Measurements from ENCODE around the gene RAB35. TPM values are rescaled to one million over a fixed set of nuclear protein-coding genes. Genes with fewer than 3 reads are reported as not detected.

The RAB35 gene
- total and polyA plus RNA-seq, 12 donors = 13.5 to 49.5 (median 26.7) TPM

DNA sequence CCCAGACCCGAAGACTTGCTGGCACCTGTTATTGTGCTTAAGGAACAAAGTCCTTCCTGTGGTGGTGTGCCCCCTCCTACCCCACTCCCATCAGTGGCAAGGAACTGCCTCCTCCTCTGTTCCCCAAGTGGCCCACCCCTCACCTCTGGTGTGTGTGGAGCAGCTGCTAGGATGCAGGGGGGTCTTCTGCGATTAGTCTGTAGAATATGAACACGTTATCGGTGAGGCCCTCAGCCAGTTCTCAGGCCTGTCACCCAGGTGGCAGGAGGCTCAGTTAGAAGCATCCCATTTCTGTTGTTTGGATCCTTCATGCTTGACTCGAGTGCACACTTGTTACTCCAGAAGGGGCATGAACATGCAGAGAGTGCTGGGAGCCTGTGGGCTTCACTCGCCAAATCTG lies 39.3 kb downstream of the RAB35 start:
- Histone ChIP-seq H3K27ac (no peak overlapping the region), H3K4me3 (no peak overlapping the region), H3K27me3 (no peaks in the 10 kb centered on the region), H3K9me3 (replicated peaks in 1 of 3) (no peaks in the 10 kb centered on the region), H3K4me1 (replicated peaks in 1 of 2) (no peaks in the 10 kb centered on the region), H3K36me3 (replicated peaks in 1 of 2) (no peaks in the 10 kb centered on the region)
- intact Hi-C loops (cut with DNase I) = no loop called here
- 92 to 98% (median 95%) methylated on average over 6 of the region's 6 CpGs for WGBS, 4 donors
- no peak for DNase-seq
- TF ChIP-seq POLR2A (IDR thresholded peaks at IDR 0.05) = no peak

DNA sequence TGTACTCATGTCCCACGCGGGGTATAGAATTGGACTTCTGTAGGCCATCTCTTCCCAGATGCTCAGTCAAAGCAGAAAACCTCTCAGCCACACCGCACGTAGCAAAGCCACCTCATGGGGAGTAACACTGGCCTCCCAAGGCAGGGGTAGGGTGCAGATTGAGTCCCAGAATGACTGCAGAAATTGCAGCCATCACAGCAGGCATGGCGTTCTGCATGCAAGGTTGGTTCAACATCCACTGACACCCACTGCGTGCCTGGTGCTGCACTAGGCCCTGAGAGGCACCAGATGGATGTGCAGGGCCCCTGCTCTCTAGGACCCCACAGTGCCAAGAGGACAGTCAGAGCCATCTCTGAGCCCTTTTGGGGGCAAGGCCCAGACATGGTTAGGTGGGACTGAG lies 39.9 kb downstream of the RAB35 start:
- Histone ChIP-seq H3K36me3 (replicated peaks in 1 of 2) (no peaks in the 10 kb centered on the region), H3K9me3 (replicated peaks in 1 of 3) (no peaks in the 10 kb centered on the region), H3K4me1 (replicated peaks in 1 of 2) (no peaks in the 10 kb centered on the region), H3K27ac (no peak overlapping the region), H3K27me3 (no peaks in the 10 kb centered on the region), H3K4me3 (no peak overlapping the region)
- intact Hi-C loops (cut with DNase I) = no loop called here
- 87 to 97% (median 93%) methylated on average over 3 to 6 of the region's 6 CpGs for WGBS, 4 donors
- no peak for TF ChIP-seq POLR2A (IDR thresholded peaks at IDR 0.05)
- TF ChIP-seq, protein P1, sequence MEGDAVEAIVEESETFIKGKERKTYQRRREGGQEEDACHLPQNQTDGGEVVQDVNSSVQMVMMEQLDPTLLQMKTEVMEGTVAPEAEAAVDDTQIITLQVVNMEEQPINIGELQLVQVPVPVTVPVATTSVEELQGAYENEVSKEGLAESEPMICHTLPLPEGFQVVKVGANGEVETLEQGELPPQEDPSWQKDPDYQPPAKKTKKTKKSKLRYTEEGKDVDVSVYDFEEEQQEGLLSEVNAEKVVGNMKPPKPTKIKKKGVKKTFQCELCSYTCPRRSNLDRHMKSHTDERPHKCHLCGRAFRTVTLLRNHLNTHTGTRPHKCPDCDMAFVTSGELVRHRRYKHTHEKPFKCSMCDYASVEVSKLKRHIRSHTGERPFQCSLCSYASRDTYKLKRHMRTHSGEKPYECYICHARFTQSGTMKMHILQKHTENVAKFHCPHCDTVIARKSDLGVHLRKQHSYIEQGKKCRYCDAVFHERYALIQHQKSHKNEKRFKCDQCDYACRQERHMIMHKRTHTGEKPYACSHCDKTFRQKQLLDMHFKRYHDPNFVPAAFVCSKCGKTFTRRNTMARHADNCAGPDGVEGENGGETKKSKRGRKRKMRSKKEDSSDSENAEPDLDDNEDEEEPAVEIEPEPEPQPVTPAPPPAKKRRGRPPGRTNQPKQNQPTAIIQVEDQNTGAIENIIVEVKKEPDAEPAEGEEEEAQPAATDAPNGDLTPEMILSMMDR (IDR thresholded peaks at IDR 0.05) = no peak
- peak in 1 of 7 donors; percentile 24 for DNase-seq

DNA sequence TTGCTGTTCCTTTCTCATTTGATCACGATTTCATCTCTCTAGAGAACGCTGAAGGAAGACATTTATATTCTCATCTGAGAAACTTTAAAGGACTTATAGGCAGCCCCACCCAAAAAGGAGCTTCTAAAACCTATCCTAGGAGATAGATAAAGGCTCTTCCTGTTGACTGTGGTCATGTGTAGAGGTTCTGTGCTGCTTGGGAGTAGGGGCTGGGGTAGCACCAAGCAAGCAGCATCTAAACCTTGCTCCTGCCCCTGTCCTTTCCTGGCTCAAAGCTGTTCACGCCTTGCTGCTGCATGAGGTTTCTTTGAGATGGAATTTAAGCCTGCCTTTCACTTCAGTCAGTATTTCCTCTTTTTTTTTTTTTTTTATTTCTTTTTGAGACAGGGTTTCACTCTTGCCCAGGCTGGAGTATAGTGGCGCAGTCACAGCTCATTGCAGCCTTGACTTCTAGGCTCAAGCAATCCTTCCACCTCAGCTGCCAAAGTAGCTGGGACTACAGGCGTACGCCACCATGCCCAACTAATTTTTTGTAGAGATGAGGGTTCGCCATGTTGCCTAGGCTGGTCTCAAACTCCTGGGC lies 41.4 kb downstream of the RAB35 start:
- Histone ChIP-seq H3K9me3 (replicated peaks in 1 of 3) (no peaks in the 10 kb centered on the region), H3K4me3 (no peak overlapping the region), H3K36me3 (replicated peaks in 1 of 2) (no peaks in the 10 kb centered on the region), H3K27ac (no peak overlapping the region), H3K27me3 (no peaks in the 10 kb centered on the region), H3K4me1 (replicated peaks in 1 of 2) (no peaks in the 10 kb centered on the region)
- 83 to 91% (median 86%) methylated on average over 7 of the region's 7 CpGs for WGBS, 4 donors
- peak in 1 of 7 donors; percentile 35 for DNase-seq
- TF ChIP-seq, protein P1 (IDR thresholded peaks at IDR 0.05) = no peak
- no peak for TF ChIP-seq POLR2A (IDR thresholded peaks at IDR 0.05)
- intact Hi-C loops (cut with DNase I) = no loop called here

GRCh38 chr12:120072472-120073249 lies 43.9 kb downstream of the RAB35 start:
- peak in 1 of 7 donors; percentile 18 for DNase-seq
- no peaks in the 10 kb centered on the region for H3K9me3 ChIP-seq (replicated peaks in 1 of 3)
- intact Hi-C loops (cut with DNase I) = no loop called here

More at GRCh38 chr12:120072472-120073249, 43.9 kb downstream of the RAB35 start:
- no peak overlapping the region for H3K4me3 ChIP-seq
- no peaks in the 10 kb centered on the region for H3K36me3 ChIP-seq (replicated peaks in 1 of 2)
- H3K27ac ChIP-seq = no peak overlapping the region
- WGBS, 4 donors = 91 to 96% (median 93%) methylated on average over 18 of the region's 18 CpGs
- H3K27me3 ChIP-seq = no peaks in the 10 kb centered on the region
- no peak for TF ChIP-seq POLR2A (IDR thresholded peaks at IDR 0.05)
- TF ChIP-seq, protein P1 (IDR thresholded peaks at IDR 0.05) = no peak
- H3K4me1 ChIP-seq (replicated peaks in 1 of 2) = no peaks in the 10 kb centered on the region
